ENCODE measurements around the gene HOXC11.

GRCh38 chr12:53992377-53992889 is 19.5 kb downstream of the HOXC11 start:
- no peak for TF ChIP-seq REST (IDR thresholded peaks at IDR 0.05; ENCODE audit: insufficient replicate concordance, low read depth)
- no peak for TF ChIP-seq CTCF (IDR thresholded peaks at IDR 0.05; ENCODE audit: insufficient read depth, low read length)
- TF ChIP-seq SPI1 (IDR thresholded peaks at IDR 0.05; ENCODE audit: borderline replicate concordance, low read depth), result no peak
- no peak for TF ChIP-seq POLR2AphosphoS5 (IDR thresholded peaks at IDR 0.05; ENCODE audit: low read depth)
- TF ChIP-seq GABPA (IDR thresholded peaks at IDR 0.05; ENCODE audit: low read depth), result no peak
